OCI-LY1 (cell line): Measurements from ENCODE around the gene USH2A.

ENCODE experiments used
- CTCF ChIP-seq: fragments of 200-600 bp; sonication (generic), shearing (Covaris generic); IDR thresholded peaks from 2 replicates; pipeline ENCODE4 v1.5.1; 2017; ENCODE audit warnings: mild to moderate bottlenecking, antibody characterized with exemption, low read length, moderate library complexity, mixed read lengths
- EZH2 ChIP-seq: fragments of 200-600 bp; sonication (generic), shearing (Covaris generic); IDR thresholded peaks from 2 replicates; pipeline ENCODE4 v1.8.0; 2017; ENCODE audit warnings: borderline replicate concordance, mixed run types, mild to moderate bottlenecking, antibody characterized with exemption, low read length, moderate library complexity, mixed read lengths

- TF ChIP-seq CTCF (no peak), EZH2 (no peak)
These were observed 810.9 kb downstream of the USH2A start for GRCh38 chr1:215612391-215612790.
